Vagina (tissue), 2 donors: ENCODE results near the gene ZMYND8.
"Not testable (repeated sequence)": the region's sequence is repeated elsewhere in the genome, so short reads cannot be mapped to it uniquely, and the experiment has no call there.

ENCODE experiments used
- POLR2A ChIP-seq, 2 donors: fragments of 450-650 bp; IDR thresholded peaks; one replicate each; pipeline ENCODE4 v1.6.1; 2017; ENCODE audit warnings: antibody characterized with exemption in 2 of 2, mild to moderate bottlenecking in 2 of 2, moderate library complexity in 2 of 2
- POLR2AphosphoS5 ChIP-seq, 2 donors: sonication (generic); formaldehyde crosslinking; IDR thresholded peaks; one replicate each; pipeline ENCODE4 v1.9.0; 2017; ENCODE audit warnings: antibody characterized with exemption in 2 of 2, mild to moderate bottlenecking in 2 of 2, low read depth in 1 of 2; ENCODE audit not compliant: insufficient read depth in 1 of 2
- TF ChIP-seq, protein P1 (sequence below), 3 experiments: fragments of 450-650 bp in 2 of 3; fragments of 200-600 bp in 1 of 3; sonication (generic) in 1 of 3; IDR thresholded peaks; one replicate each; pipeline ENCODE4 v1.5.1; 2017 to 2019; ENCODE audit warnings: antibody characterized with exemption in 3 of 3, mild to moderate bottlenecking in 2 of 3, moderate library complexity in 2 of 3

DNA sequence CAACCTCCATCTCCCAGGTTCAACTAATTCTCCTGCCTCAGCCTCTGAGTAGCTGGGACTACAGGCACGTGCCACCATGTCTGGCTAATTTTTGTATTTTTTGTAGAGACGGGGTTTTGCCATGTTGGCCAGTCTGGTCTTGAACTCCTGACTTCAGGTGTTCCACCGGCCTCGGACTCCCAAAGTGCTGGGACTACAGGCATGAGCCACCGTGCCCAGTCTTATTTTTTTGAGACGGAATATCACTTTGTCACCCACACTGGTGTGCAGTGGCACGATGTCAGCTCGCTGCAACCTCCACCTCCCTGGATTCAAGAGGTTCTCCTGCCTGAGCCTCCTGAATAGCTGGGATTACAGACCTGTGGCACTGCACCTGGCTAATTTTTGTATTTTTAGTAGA lies 17.6 kb upstream of the ZMYND8 start:
- not testable (repeated sequence) for TF ChIP-seq POLR2AphosphoS5 (IDR thresholded peaks at IDR 0.05; ENCODE audit: insufficient read depth in 1 of 2, low read depth in 1 of 2); POLR2A (IDR thresholded peaks at IDR 0.05)
- TF ChIP-seq, protein P1, sequence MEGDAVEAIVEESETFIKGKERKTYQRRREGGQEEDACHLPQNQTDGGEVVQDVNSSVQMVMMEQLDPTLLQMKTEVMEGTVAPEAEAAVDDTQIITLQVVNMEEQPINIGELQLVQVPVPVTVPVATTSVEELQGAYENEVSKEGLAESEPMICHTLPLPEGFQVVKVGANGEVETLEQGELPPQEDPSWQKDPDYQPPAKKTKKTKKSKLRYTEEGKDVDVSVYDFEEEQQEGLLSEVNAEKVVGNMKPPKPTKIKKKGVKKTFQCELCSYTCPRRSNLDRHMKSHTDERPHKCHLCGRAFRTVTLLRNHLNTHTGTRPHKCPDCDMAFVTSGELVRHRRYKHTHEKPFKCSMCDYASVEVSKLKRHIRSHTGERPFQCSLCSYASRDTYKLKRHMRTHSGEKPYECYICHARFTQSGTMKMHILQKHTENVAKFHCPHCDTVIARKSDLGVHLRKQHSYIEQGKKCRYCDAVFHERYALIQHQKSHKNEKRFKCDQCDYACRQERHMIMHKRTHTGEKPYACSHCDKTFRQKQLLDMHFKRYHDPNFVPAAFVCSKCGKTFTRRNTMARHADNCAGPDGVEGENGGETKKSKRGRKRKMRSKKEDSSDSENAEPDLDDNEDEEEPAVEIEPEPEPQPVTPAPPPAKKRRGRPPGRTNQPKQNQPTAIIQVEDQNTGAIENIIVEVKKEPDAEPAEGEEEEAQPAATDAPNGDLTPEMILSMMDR (IDR thresholded peaks at IDR 0.05) = not testable (repeated sequence)
